OCI-LY7 (cell line): ENCODE data around the gene TESMIN. TPM values are rescaled to one million over a fixed set of nuclear protein-coding genes. Genes with fewer than 3 reads are reported as not detected.

Experiments
- BruUV-seq: library from RNA; stranded (reverse); fragments of 400-500 nt; replicated peaks from 2 replicates; lab custom pipeline; 2021; lab: Mats Ljungman, UMichigan
- CTCF ChIA-PET: fragments of 300-600 bp; sonication (Branson Sonifier 250); formaldehyde crosslinking; loops from one replicate; lab custom pipeline; 2022; ENCODE audit warnings: antibody characterized with exemption; ENCODE audit not compliant: unreplicated experiment; lab: Charles Lee
- POLR2A ChIA-PET: fragments of 300-600 bp; sonication (Branson Sonifier 250); formaldehyde crosslinking; loops from one replicate; lab custom pipeline; 2022; ENCODE audit warnings: antibody characterized with exemption; lab: Charles Lee
- DNase-seq: peaks from one replicate; pipeline ENCODE4 v3.0.0-alpha.2; 2015; ENCODE audit warnings: low spot score
- H2AFZ ChIP-seq: fragments of 200-600 bp; sonication (generic), shearing (Covaris generic); 2 replicates; pipeline ENCODE4 v1.6.1; 2014; ENCODE audit warnings: mild to moderate bottlenecking, antibody characterized with exemption, low read length, moderate library complexity
- H3K27ac ChIP-seq: fragments of 200-600 bp; sonication (generic); 2 replicates; pipeline ENCODE4 v1.5.1; 2014; ENCODE audit warnings: mixed run types, low read depth, mild to moderate bottlenecking, moderate library complexity, low read length, inconsistent platforms; ENCODE audit not compliant: poor library complexity, severe bottlenecking
- H3K36me3 ChIP-seq: fragments of 200-600 bp; sonication (generic); 2 replicates; pipeline ENCODE4 v1.6.1; 2014; ENCODE audit warnings: mild to moderate bottlenecking, antibody characterized with exemption, low read length, moderate library complexity, mixed read lengths; ENCODE audit not compliant: insufficient read depth
- H3K4me1 ChIP-seq: fragments of 200-600 bp; sonication (generic); 2 replicates; pipeline ENCODE4 v1.5.1; 2014; ENCODE audit warnings: mild to moderate bottlenecking, low read length; ENCODE audit not compliant: insufficient read depth, poor library complexity, severe bottlenecking
- H3K4me2 ChIP-seq: fragments of 200-600 bp; sonication (generic); 2 replicates; pipeline ENCODE4 v1.6.1; 2014; ENCODE audit warnings: mild to moderate bottlenecking, low read length
- H3K4me3 ChIP-seq: fragments of 200-600 bp; sonication (generic); 2 replicates; pipeline ENCODE4 v1.5.1; 2014; ENCODE audit warnings: mild to moderate bottlenecking, low read depth, low read length; ENCODE audit not compliant: poor library complexity, severe bottlenecking
- H3K79me2 ChIP-seq: fragments of 200-600 bp; sonication (generic); 2 replicates; pipeline ENCODE4 v1.6.1; 2016; ENCODE audit warnings: low read depth, mild to moderate bottlenecking, low read length, moderate library complexity, mixed read lengths; ENCODE audit not compliant: insufficient read depth
- H3K9me2 ChIP-seq: fragments of 200-600 bp; sonication (generic); 2 replicates; pipeline ENCODE4 v1.6.1; 2016; ENCODE audit warnings: mild to moderate bottlenecking, low read length, mixed read lengths; ENCODE audit not compliant: insufficient read depth
- H3K9me3 ChIP-seq: fragments of 200-600 bp; sonication (generic); 2 replicates; pipeline ENCODE4 v1.6.1; 2014; ENCODE audit warnings: mild to moderate bottlenecking, mixed run types, low read length, mixed read lengths
- H4K20me1 ChIP-seq: fragments of 200-600 bp; sonication (generic); 2 replicates; pipeline ENCODE4 v1.6.1; 2014; ENCODE audit warnings: mild to moderate bottlenecking, antibody characterized with exemption, low read length, moderate library complexity, mixed read lengths; ENCODE audit not compliant: insufficient read depth
- EZH2phosphoT487 ChIP-seq: fragments of 200-600 bp; sonication (generic); IDR thresholded peaks from 2 replicates; pipeline ENCODE4 v1.6.1; 2018; ENCODE audit warnings: low read depth, borderline replicate concordance, mild to moderate bottlenecking, mixed run types, antibody characterized with exemption, low read length, moderate library complexity, mixed read lengths
- intact Hi-C: fragments of 100-400 bp; cut with micrococcal nuclease; formaldehyde crosslinking; loops from one replicate; pipeline ENCODE4 v1.10.0; 2022; ENCODE audit not compliant: unreplicated experiment
- total RNA-seq, 2 experiments: library from RNA; depleted of rRNA in 1 of 2; stranded (reverse); fragments of >200 nt in 1 of 2; shearing (Covaris generic) in 1 of 2; gene quantifications; 2 replicates each; pipeline ENCODE4 v1.2.3, GENCODE V29; 2014 to 2022
- TF ChIP-seq, protein P1 (sequence below): fragments of 200-600 bp; sonication (generic); conservative IDR thresholded peaks from 2 replicates; pipeline ENCODE4 v1.5.1; 2014; ENCODE audit warnings: mild to moderate bottlenecking, antibody characterized with exemption, low read length, moderate library complexity, mixed read lengths

Gene TESMIN
- total RNA-seq, 2 experiments from 2014 or later = 13.0 to 19.4 TPM

DNA sequence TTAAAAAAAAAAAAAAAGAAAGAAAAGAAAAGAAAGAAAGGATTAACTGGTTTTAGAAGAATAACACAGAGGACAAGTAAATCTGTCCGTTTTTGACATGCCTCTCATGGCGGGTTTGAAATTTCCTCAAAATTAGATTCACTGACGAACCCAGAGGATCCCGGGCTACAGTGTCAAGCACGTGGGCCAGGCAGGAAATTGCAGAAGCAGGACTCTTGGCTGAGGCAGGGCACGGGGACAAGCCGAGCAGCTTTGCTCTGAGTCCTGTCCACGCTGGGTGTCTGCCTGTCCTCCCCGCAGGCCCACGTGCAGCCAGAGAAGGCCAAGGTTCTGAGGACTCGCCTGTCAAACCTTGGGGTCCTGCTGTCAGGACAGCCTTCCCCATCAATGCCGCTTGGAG lies 42.3 kb downstream of the TESMIN start:
- Histone ChIP-seq H3K4me2 (no peak overlapping the region), H3K9me2 (no peaks in the 10 kb centered on the region), H3K9me3 (no peaks in the 10 kb centered on the region), H3K27ac (no peak overlapping the region), H3K79me2 (no peaks in the 10 kb centered on the region), H3K36me3 (no peaks in the 10 kb centered on the region), H3K4me1 (peaks cover 1% of the 10 kb centered on the region), H2AFZ (no peak overlapping the region), H4K20me1 (no peaks in the 10 kb centered on the region), H3K4me3 (no peak overlapping the region)
- no peak for TF ChIP-seq EZH2phosphoT487
- TF ChIP-seq, protein P1, sequence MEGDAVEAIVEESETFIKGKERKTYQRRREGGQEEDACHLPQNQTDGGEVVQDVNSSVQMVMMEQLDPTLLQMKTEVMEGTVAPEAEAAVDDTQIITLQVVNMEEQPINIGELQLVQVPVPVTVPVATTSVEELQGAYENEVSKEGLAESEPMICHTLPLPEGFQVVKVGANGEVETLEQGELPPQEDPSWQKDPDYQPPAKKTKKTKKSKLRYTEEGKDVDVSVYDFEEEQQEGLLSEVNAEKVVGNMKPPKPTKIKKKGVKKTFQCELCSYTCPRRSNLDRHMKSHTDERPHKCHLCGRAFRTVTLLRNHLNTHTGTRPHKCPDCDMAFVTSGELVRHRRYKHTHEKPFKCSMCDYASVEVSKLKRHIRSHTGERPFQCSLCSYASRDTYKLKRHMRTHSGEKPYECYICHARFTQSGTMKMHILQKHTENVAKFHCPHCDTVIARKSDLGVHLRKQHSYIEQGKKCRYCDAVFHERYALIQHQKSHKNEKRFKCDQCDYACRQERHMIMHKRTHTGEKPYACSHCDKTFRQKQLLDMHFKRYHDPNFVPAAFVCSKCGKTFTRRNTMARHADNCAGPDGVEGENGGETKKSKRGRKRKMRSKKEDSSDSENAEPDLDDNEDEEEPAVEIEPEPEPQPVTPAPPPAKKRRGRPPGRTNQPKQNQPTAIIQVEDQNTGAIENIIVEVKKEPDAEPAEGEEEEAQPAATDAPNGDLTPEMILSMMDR = no peak
- no TSS peak for BruUV-seq
- CTCF ChIA-PET = no interaction called here
- intact Hi-C loops = no loop called here
- DNase-seq = no peak
- POLR2A ChIA-PET = no interaction called here

DNA sequence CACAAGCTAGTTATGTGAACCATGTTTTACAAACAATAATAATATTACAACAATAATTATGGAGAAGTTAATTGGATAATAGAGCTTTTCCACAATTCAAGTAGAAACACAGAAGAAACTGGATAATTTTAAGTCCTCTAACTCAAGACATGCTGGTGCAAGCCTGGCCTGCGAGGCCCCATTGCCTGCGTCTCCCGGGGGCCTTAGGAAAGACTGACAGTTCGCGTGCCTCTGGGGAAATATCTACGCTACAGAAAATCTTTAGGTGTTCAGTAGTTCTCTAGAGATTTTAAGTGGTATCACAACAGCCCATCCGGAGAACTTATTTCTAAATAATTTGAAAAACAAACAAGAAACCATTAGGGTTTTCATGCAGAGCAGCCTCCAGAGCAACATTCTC lies 43.8 kb downstream of the TESMIN start:
- no peak overlapping the region for H2AFZ ChIP-seq
- H3K27ac ChIP-seq = no peak overlapping the region
- POLR2A ChIA-PET = no interaction called here
- no TSS peak for BruUV-seq
- no peak overlapping the region for H3K4me3 ChIP-seq
- no peaks in the 10 kb centered on the region for H4K20me1 ChIP-seq
- no peaks in the 10 kb centered on the region for H3K36me3 ChIP-seq
- no peak overlapping the region for H3K4me2 ChIP-seq
- no peaks in the 10 kb centered on the region for H3K4me1 ChIP-seq
- H3K9me3 ChIP-seq = no peaks in the 10 kb centered on the region
- intact Hi-C loops = no loop called here
- CTCF ChIA-PET = no interaction called here
- H3K9me2 ChIP-seq = no peaks in the 10 kb centered on the region
- no peaks in the 10 kb centered on the region for H3K79me2 ChIP-seq
- no peak for DNase-seq
- TF ChIP-seq, protein P1 = no peak
- TF ChIP-seq EZH2phosphoT487 = no peak

DNA sequence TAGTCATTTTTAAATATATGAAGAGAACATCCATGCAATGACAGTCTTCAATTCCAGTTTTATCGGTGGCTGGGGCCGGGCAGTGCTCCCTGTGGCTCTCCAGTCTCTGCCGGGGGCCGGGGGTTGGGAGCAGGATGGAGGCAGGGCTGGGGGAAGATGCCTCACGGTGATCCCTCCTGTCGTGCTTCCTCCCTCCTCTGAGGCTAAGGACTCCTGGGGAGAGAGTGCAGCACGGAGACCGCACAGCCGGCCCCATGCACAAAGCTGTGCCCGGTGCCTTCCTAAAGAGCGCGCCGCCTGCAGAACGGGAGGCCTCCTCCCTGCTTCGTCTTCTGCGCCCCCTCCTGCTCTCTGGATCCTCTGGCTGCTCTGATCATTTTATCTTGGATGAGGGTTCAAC lies 46.4 kb downstream of the TESMIN start:
- ChIA-PET POLR2A (interaction anchor here (0.7 kb wide), 1 partner anchor 237 kb away, joined by 5 read pairs; no protein-coding TSS in a partner anchor), CTCF (no interaction called here)
- H3K4me2 ChIP-seq = no peak overlapping the region
- H3K27ac ChIP-seq = no peak overlapping the region
- intact Hi-C loops = no loop called here
- no peaks in the 10 kb centered on the region for H3K79me2 ChIP-seq
- no peaks in the 10 kb centered on the region for H3K36me3 ChIP-seq
- no peaks in the 10 kb centered on the region for H3K4me1 ChIP-seq
- no peaks in the 10 kb centered on the region for H3K9me3 ChIP-seq
- TF ChIP-seq EZH2phosphoT487 = no peak
- TF ChIP-seq, protein P1 = no peak
- H3K9me2 ChIP-seq = no peaks in the 10 kb centered on the region
- H4K20me1 ChIP-seq = no peaks in the 10 kb centered on the region
- no peak for DNase-seq
- H2AFZ ChIP-seq = no peak overlapping the region
- no peak overlapping the region for H3K4me3 ChIP-seq
- no TSS peak for BruUV-seq
